ENCODE results near the gene FAM170A. TPM values are rescaled to one million over a fixed set of nuclear protein-coding genes. Genes with fewer than 3 reads are reported as not detected.
A peak's percentile ranks its signal among the peaks of the same experiment; 100 is the strongest.

FAM170A gene
- polyA plus RNA-seq, 3 donors: not detected

- no peak overlapping the region for H3K4me3 ChIP-seq (replicated peaks in 1 of 3; ENCODE audit: low read depth in 2 of 3, low read length in 3 of 3)
- no peaks in the 10 kb centered on the region for H3K36me3 ChIP-seq (replicated peaks in 1 of 2; ENCODE audit: control insufficient read depth in 1 of 2, insufficient read depth in 2 of 2, low read length in 2 of 2)
- peaks cover 0 to 6% (median 0%) of the 10 kb centered on the region in 7 donors for H3K9me3 Mint-ChIP-seq
- H3K27ac ChIP-seq (ENCODE audit: low read depth in 1 of 2, low read length in 2 of 2): no peak overlapping the region
- no peaks in the 10 kb centered on the region for H4K20me1 ChIP-seq (ENCODE audit: insufficient read depth, low read length)
- H3K27me3 ChIP-seq (ENCODE audit: control insufficient read depth in 2 of 2, insufficient read depth in 2 of 2, low read length in 2 of 2): peaks cover 2 to 3% of the 10 kb centered on the region in 2 donors
- no peaks in the 10 kb centered on the region for H3K36me3 Mint-ChIP-seq
- DNase-seq: no peak
- H3K27ac Mint-ChIP-seq: no peak overlapping the region
- H3K9ac ChIP-seq (ENCODE audit: insufficient read depth, low read length, poor library complexity, severe bottlenecking): no peak overlapping the region
- H3K4me2 ChIP-seq (replicated peaks; ENCODE audit: extremely low read depth, low read length, poor library complexity, severe bottlenecking): no peak overlapping the region
- peaks cover 4 to 9% (median 6%) of the 10 kb centered on the region in 3 donors for H3K27me3 Mint-ChIP-seq (ENCODE audit: low read depth in 3 of 3)
- intact Hi-C loops (cut with micrococcal nuclease): no loop called here
- H3K4me3 Mint-ChIP-seq: no peak overlapping the region
- no peaks in the 10 kb centered on the region for H3K4me1 ChIP-seq (ENCODE audit: control insufficient read depth in 1 of 2, insufficient read depth in 2 of 2, low read length in 2 of 2)
- no peak overlapping the region for H2AFZ ChIP-seq (ENCODE audit: insufficient read depth, low read depth, low read length, poor library complexity, severe bottlenecking)
- no CpG with 5 or more reads among the region's 2 CpGs for WGBS (ENCODE audit: insufficient coverage)
- no peaks in the 10 kb centered on the region for H3K9me3 ChIP-seq (replicated peaks in 1 of 2; ENCODE audit: control insufficient read depth in 1 of 2, insufficient read depth in 1 of 2, low read length in 2 of 2)
- no peaks in the 10 kb centered on the region for H3K4me1 Mint-ChIP-seq
- no peak for TF ChIP-seq CTCF (IDR thresholded peaks at IDR 0.05)
- H3K79me2 ChIP-seq (ENCODE audit: insufficient read depth, low read length): no peaks in the 10 kb centered on the region
Measured at GRCh38 chr5:119614838-119615237, 14.5 kb upstream of the FAM170A start.

- intact Hi-C loops (cut with micrococcal nuclease): no loop called here
- Histone ChIP-seq H3K27ac (ENCODE audit: low read depth in 1 of 2, low read length in 2 of 2) (no peak overlapping the region), H3K4me3 (replicated peaks in 1 of 3; ENCODE audit: low read depth in 2 of 3, low read length in 3 of 3) (no peak overlapping the region), H2AFZ (ENCODE audit: insufficient read depth, low read depth, low read length, poor library complexity, severe bottlenecking) (no peak overlapping the region), H3K79me2 (ENCODE audit: insufficient read depth, low read length) (no peaks in the 10 kb centered on the region), H3K4me1 (ENCODE audit: control insufficient read depth in 1 of 2, insufficient read depth in 2 of 2, low read length in 2 of 2) (peaks cover 11 to 21% of the 10 kb centered on the region in 2 donors), H3K36me3 (replicated peaks in 1 of 2; ENCODE audit: control insufficient read depth in 1 of 2, insufficient read depth in 2 of 2, low read length in 2 of 2) (no peaks in the 10 kb centered on the region), H3K9ac (ENCODE audit: insufficient read depth, low read length, poor library complexity, severe bottlenecking) (no peak overlapping the region), H4K20me1 (ENCODE audit: insufficient read depth, low read length) (no peaks in the 10 kb centered on the region), H3K27me3 (ENCODE audit: control insufficient read depth in 2 of 2, insufficient read depth in 2 of 2, low read length in 2 of 2) (peaks cover 0 to 4% of the 10 kb centered on the region in 2 donors), H3K4me2 (replicated peaks; ENCODE audit: extremely low read depth, low read length, poor library complexity, severe bottlenecking) (no peak overlapping the region), H3K9me3 (replicated peaks in 1 of 2; ENCODE audit: control insufficient read depth in 1 of 2, insufficient read depth in 1 of 2, low read length in 2 of 2) (no peaks in the 10 kb centered on the region)
- DNase-seq: peak in 1 of 3 donors; percentile 24
- Mint-ChIP-seq H3K9me3 (peaks cover 0 to 13% (median 7%) of the 10 kb centered on the region in 7 donors), H3K4me1 (peaks cover 24% of the 10 kb centered on the region), H3K36me3 (no peaks in the 10 kb centered on the region), H3K27ac (peak overlapping the region in 1 of 7 donors; percentile 8), H3K27me3 (ENCODE audit: low read depth in 3 of 3) (peaks cover 6 to 15% (median 9%) of the 10 kb centered on the region in 3 donors), H3K4me3 (no peak overlapping the region)
- TF ChIP-seq CTCF (IDR thresholded peaks at IDR 0.05): no peak
- no CpG with 5 or more reads among the region's 2 CpGs for WGBS (ENCODE audit: insufficient coverage)
Measured at GRCh38 chr5:119626086-119626485, 3.3 kb upstream of the FAM170A start.

Measured in CD14-positive monocyte (primary cell).